Naive B cell (primary cell): ENCODE data around the gene CD69. TPM values are rescaled to one million over a fixed set of nuclear protein-coding genes. Genes with fewer than 3 reads are reported as not detected.
A peak's percentile ranks its signal among the peaks of the same experiment; 100 is the strongest.

Experiments used
- ATAC-seq, 2 donors: fragments of 150-1000 bp; cut with Tn5 transposase; 2 replicates each; pipeline ENCODE4 v1.10.0; 2021; ENCODE audit warnings: low read depth in 2 of 2, mild to moderate bottlenecking in 2 of 2, moderate library complexity in 2 of 2
- DNase-seq: peaks from one replicate; pipeline ENCODE4 v3.0.0; 2022
- H3K27ac Mint-ChIP-seq, 6 donors: one replicate each; pipeline ENCODE4 v1.8.0; 2020 to 2022; ENCODE audit warnings: mild to moderate bottlenecking in 6 of 6, mixed read lengths in 6 of 6, moderate library complexity in 5 of 6, inconsistent platforms in 2 of 6
- H3K27me3 Mint-ChIP-seq, 3 donors: one replicate each; pipeline ENCODE4 v1.8.0; 2021 to 2022; ENCODE audit warnings: mixed read lengths in 3 of 3, mild to moderate bottlenecking in 1 of 3
- H3K36me3 Mint-ChIP-seq, 2 donors: one replicate each; pipeline ENCODE4 v1.8.0; 2020 to 2022; ENCODE audit warnings: mixed read lengths in 2 of 2, inconsistent platforms in 1 of 2, mild to moderate bottlenecking in 1 of 2
- H3K4me1 Mint-ChIP-seq, 3 donors: one replicate each; pipeline ENCODE4 v1.8.0; 2020 to 2022; ENCODE audit warnings: mixed read lengths in 3 of 3, inconsistent platforms in 1 of 3, mild to moderate bottlenecking in 1 of 3, moderate library complexity in 1 of 3
- H3K4me3 Mint-ChIP-seq, 8 donors: one replicate each; pipeline ENCODE4 v1.8.0; 2020 to 2022; ENCODE audit warnings: mild to moderate bottlenecking in 8 of 8, mixed read lengths in 8 of 8, moderate library complexity in 8 of 8, inconsistent platforms in 2 of 8
- H3K9me3 Mint-ChIP-seq, 7 donors: one replicate each; pipeline ENCODE4 v1.8.0; 2020 to 2022; ENCODE audit warnings: mixed read lengths in 7 of 7, mild to moderate bottlenecking in 5 of 7, inconsistent platforms in 2 of 7, moderate library complexity in 1 of 7
- polyA plus RNA-seq, 6 donors: library from polyadenylated mRNA; unstranded; fragments of 300-500 nt; fragmentation: Illumina TruSeq; gene quantifications; one replicate each; pipeline ENCODE4 v1.2.3, GENCODE V29; 2021; ENCODE audit warnings: low read depth in 6 of 6

The CD69 gene
- polyA plus RNA-seq, 6 donors from 2014 or later = 814 to 1,329 (median 1,116) TPM

DNA sequence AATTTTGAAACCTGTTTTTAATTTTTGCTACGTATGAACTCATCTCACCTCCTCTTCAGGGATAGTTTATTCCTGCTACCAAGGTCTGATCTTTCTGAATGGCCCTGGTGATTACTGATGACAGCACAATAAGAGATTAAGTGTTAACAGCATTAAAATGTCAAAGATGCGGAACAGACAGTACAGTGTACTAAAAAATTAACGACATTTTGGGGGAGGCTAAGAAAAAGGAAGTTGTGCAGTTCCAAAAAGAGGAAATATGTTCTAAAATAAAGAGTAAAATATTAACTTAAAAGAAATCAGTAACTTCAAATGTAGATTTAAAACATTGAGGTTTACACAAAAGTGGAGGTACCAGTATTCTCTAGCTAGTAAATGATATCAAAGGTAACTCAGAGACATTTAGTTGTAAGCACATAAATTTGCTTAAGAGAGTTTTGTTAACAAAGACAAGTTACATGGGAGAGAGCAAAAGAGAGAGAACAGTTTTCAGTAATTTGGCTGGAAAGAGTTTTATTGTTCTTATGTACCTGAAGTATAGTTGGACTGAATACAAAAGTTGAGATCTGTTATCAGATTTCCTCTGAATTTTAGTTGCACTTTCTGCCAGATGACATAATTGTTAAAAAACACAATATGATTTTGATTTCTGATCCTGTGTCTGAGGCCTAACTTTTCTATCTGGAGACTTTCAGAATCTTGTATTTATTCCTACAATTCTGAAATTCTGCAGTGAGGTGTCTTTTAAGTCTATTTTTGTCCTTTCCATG lies 23.6 kb downstream of the CD69 start:
- peak overlapping the region; percentile 34 to 95 (median 90) for H3K27ac Mint-ChIP-seq
- peaks cover 0 to 9% (median 0%) of the 10 kb centered on the region in 7 donors for H3K9me3 Mint-ChIP-seq
- ATAC-seq (peak; percentile 53 to 54), DNase-seq (peak; percentile 53)
- H3K27me3 Mint-ChIP-seq = no peaks in the 10 kb centered on the region
- peaks cover 51 to 79% (median 54%) of the 10 kb centered on the region in 3 donors for H3K4me1 Mint-ChIP-seq
- peak overlapping the region; percentile 8 to 85 (median 65) for H3K4me3 Mint-ChIP-seq
- H3K36me3 Mint-ChIP-seq = no peaks in the 10 kb centered on the region

DNA sequence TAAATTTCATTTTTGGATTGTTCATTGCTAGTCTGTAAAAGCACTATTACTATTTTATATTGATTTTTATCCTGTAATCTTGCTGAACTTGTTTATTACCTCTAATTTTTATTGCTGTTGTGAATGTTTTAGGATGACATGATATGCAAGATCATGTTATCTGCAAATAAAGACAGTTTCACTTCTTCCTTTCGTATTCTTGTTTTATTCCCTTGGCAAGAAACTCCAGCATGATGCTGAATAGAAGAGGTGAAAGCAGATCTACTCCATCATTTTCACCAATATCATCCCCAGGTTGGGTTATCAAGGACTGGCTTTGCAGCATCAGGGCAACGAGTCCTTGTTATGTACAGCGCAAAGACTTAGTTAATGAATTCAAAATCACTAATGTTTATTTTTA lies 25.1 kb downstream of the CD69 start:
- H3K9me3 Mint-ChIP-seq = peaks cover 0 to 9% (median 0%) of the 10 kb centered on the region in 7 donors
- H3K27ac Mint-ChIP-seq = peak overlapping the region in 4 of 6 donors; percentile 15 to 92 (median 54)
- no peaks in the 10 kb centered on the region for H3K36me3 Mint-ChIP-seq
- DNase-seq (no peak), ATAC-seq (no peak)
- H3K27me3 Mint-ChIP-seq = no peaks in the 10 kb centered on the region
- peaks cover 42 to 86% (median 56%) of the 10 kb centered on the region in 3 donors for H3K4me1 Mint-ChIP-seq
- peak overlapping the region in 4 of 8 donors; percentile 5 to 80 (median 60) for H3K4me3 Mint-ChIP-seq

DNA sequence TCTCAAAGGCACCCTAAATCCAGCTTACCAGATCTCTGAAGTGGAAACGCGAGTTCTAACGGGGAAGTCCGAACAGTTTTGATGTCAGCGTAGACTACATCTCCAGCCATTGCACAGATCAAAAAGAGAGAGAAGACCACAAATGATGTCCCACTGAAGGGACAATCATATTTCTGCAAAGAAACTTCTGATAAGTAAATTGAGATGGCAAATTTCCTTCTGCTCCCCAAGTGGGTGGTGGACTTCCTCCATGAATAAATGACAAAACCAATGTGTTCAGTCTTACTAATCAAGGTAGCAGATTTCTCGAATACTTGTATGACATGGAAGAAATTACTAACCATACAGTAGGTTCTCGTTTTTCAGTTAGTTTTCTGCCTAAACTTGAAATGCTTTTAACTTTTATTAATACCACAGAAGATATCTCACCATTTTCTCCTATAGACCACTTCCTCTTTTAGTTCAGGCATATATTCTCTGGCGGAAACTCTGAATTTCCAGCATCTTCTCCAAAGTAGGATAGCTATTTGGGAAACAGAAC lies 27.7 kb downstream of the CD69 start, which contains the start of gene CLECL1:
TSS of gene CLECL1 (minus strand) at position 177 of the 541 bp plus-strand sequence.
- Mint-ChIP-seq H3K4me3 (peak within 1 kb of the TSS; percentile 63 to 89 (median 76)), H3K4me1 (peaks cover 29 to 77% (median 48%) of the 10 kb centered on the region in 3 donors), H3K9me3 (peaks cover 0 to 2% (median 0%) of the 10 kb centered on the region in 7 donors), H3K27me3 (no peaks in the 10 kb centered on the region), H3K36me3 (no peaks in the 10 kb centered on the region), H3K27ac (peak within 1 kb of the TSS; percentile 52 to 95 (median 90))
- ATAC-seq (peak; percentile 23 to 40), DNase-seq (peak; percentile 35)

DNA sequence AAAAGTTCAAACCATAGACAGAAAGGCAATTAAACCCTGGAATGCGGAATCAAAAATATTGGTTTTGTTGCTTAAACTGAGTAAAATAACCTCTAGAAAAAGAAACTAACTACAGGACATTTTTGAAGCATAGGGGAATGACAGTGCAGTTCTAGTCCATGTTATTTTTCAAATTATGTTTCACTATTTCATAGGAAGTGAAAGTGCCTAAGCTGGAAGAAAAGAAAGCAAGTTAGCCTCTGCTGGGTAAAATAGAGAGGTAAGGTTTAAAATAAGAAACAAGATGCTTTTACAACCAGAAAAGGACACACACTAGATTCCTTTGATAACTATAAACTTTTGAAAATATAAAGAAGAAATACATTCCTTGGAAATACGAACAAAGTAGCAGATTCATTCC lies 28.9 kb downstream of the CD69 start:
- H3K4me3 Mint-ChIP-seq = peak overlapping the region; percentile 63 to 89 (median 74)
- H3K36me3 Mint-ChIP-seq = no peaks in the 10 kb centered on the region
- H3K4me1 Mint-ChIP-seq = peaks cover 27 to 68% (median 41%) of the 10 kb centered on the region in 3 donors
- H3K9me3 Mint-ChIP-seq = peaks cover 0 to 2% (median 0%) of the 10 kb centered on the region in 7 donors
- ATAC-seq = peak; percentile 77 to 89
- H3K27ac Mint-ChIP-seq = peak overlapping the region; percentile 73 to 91 (median 84)
- peak; percentile 46 for DNase-seq
- no peaks in the 10 kb centered on the region for H3K27me3 Mint-ChIP-seq

GRCh38 chr12:9731393-9731792 lies 29.3 kb downstream of the CD69 start:
- Mint-ChIP-seq H3K27me3 (no peaks in the 10 kb centered on the region), H3K9me3 (peaks cover 0 to 2% (median 0%) of the 10 kb centered on the region in 7 donors), H3K4me3 (peak overlapping the region; percentile 53 to 89 (median 74)), H3K36me3 (no peaks in the 10 kb centered on the region), H3K4me1 (peaks cover 23 to 64% (median 37%) of the 10 kb centered on the region in 3 donors), H3K27ac (peak overlapping the region; percentile 73 to 91 (median 86))
- ATAC-seq (no peak), DNase-seq (no peak)

DNA sequence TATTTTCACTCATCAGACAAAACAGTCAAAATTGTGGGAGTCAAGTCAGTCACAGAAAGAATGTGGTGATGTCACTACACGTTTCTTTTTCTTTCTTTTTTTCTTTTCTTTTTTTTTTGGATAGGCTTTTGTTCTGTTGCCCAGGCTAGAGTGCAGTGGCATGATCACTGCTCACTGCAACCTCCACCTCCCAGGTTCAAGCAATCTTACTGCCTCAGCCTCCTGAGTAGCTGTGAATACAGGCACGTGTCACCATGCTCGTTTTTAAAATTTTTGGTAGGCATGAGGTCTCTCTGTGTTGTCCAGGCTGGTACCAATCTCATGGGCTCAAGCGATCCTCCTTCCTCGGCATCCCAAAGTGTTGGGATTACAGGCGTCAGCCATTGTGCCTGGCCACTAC lies 30.1 kb downstream of the CD69 start:
- Mint-ChIP-seq H3K27me3 (no peaks in the 10 kb centered on the region), H3K36me3 (no peaks in the 10 kb centered on the region), H3K4me1 (peaks cover 18 to 59% (median 29%) of the 10 kb centered on the region in 3 donors), H3K27ac (peak overlapping the region in 4 of 6 donors; percentile 20 to 86 (median 82)), H3K9me3 (no peaks in the 10 kb centered on the region), H3K4me3 (peak overlapping the region in 7 of 8 donors; percentile 33 to 86 (median 63))
- ATAC-seq (no peak), DNase-seq (no peak)

DNA sequence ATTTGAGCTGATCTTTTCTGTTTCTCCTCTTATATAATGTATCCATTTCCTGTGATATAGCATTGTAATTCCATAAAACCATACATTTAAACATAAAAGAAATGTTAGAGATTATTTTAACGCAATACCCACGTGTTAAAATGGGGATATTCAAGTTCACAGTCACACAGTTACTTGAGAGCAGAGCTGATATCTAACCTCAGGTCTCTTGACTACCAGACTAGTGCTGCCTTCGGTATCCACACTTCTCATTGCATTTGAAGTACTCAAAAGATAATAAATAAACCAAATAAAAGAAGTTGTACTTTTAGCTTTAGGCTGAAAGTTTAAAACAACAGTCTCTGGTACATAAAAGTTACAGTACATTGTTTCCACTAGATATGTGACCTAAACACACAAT lies 30.7 kb downstream of the CD69 start:
- H3K4me3 Mint-ChIP-seq = peak overlapping the region in 4 of 8 donors; percentile 34 to 61 (median 48)
- H3K4me1 Mint-ChIP-seq = peaks cover 17 to 59% (median 26%) of the 10 kb centered on the region in 3 donors
- ATAC-seq = no peak
- peak overlapping the region in 3 of 6 donors; percentile 7 to 86 (median 49) for H3K27ac Mint-ChIP-seq
- H3K27me3 Mint-ChIP-seq = no peaks in the 10 kb centered on the region
- no peaks in the 10 kb centered on the region for H3K9me3 Mint-ChIP-seq
- DNase-seq = no peak
- H3K36me3 Mint-ChIP-seq = no peaks in the 10 kb centered on the region

- no peaks in the 10 kb centered on the region for H3K9me3 Mint-ChIP-seq
- peak overlapping the region in 2 of 6 donors; percentile 39 to 86 for H3K27ac Mint-ChIP-seq
- H3K36me3 Mint-ChIP-seq = no peaks in the 10 kb centered on the region
- no peaks in the 10 kb centered on the region for H3K27me3 Mint-ChIP-seq
- peak overlapping the region in 1 of 8 donors; percentile 61 for H3K4me3 Mint-ChIP-seq
- H3K4me1 Mint-ChIP-seq = peaks cover 22 to 55% (median 26%) of the 10 kb centered on the region in 3 donors
- ATAC-seq = no peak
- DNase-seq = no peak
These were observed 31.6 kb downstream of the CD69 start for GRCh38 chr12:9729082-9729481.

DNA sequence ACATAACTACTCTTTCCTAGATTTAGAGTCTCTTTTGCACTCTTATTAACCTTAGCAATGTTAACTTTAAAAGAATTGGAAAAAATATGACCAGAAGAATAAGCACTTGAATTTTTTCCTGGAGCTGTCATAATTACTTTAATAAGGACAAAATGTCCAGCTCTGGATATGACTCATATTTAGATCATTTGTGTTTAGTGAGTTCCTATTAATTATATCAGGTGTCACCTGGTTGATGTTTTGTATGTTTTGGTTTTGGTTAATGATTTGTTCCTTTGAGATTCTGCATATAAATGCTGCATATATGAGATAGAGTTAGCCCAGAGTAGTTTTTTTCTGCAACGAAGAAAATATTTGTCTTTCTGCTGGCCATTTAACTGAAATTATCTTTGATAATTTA lies 32.9 kb downstream of the CD69 start:
- no peaks in the 10 kb centered on the region for H3K36me3 Mint-ChIP-seq
- peak overlapping the region in 3 of 6 donors; percentile 4 to 51 (median 24) for H3K27ac Mint-ChIP-seq
- H3K27me3 Mint-ChIP-seq = no peaks in the 10 kb centered on the region
- no peaks in the 10 kb centered on the region for H3K9me3 Mint-ChIP-seq
- DNase-seq (no peak), ATAC-seq (no peak)
- H3K4me3 Mint-ChIP-seq = peak overlapping the region in 2 of 8 donors; percentile 31 to 35
- peaks cover 23 to 57% (median 28%) of the 10 kb centered on the region in 3 donors for H3K4me1 Mint-ChIP-seq

DNA sequence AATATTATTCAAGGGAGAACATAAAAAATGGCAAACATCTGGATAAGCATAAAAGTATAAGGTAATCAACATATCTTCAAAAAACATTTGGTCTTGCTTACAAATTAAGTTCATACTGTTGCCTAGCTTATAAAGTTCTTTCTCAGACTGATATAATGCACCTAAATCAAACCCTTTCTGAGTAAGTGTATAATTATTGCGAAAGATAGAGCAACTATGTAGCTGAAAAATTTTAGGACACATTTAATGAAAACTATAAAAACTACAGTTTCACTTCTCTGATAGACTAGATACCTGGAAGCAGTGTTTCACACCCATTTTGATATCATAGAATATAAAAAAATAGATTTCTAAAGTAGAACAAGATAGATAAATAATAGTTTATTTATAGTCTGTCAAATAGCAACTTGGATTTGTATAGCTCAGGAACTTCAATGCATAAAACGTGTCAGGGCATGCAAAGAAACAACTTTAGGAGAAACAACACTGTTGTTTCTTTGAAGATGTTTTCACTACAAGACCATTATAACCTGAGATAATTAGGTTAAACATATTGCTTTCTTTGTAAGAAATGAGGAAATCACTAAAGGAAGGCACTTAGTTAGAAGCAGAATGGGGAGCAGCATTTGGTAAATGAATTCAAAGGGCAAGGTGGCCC lies 35.4 kb downstream of the CD69 start:
- ATAC-seq (no peak), DNase-seq (no peak)
- Mint-ChIP-seq H3K27ac (peak overlapping the region in 1 of 6 donors; percentile 33), H3K4me1 (peaks cover 36 to 56% (median 37%) of the 10 kb centered on the region in 3 donors), H3K27me3 (no peaks in the 10 kb centered on the region), H3K4me3 (peak overlapping the region in 1 of 8 donors; percentile 6), H3K9me3 (no peaks in the 10 kb centered on the region), H3K36me3 (no peaks in the 10 kb centered on the region)

DNA sequence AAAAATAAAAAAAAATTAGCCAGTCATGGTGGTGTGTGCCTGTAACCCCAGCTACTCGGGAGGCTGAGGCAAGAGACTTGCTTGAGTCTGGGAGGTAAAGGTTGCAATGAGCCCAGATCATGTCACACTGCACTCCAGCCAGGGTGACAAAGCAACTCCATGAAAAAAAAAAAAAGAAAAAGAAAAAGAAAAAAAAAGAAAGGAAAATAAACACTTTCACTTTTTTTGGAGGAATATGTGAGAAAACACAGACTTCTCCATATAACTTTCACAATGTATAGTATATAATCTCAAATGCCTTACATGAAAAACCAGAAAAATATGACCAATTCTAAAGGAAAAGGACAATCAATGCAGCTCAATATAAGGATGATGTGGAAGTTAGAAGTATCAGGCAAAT lies 36.7 kb downstream of the CD69 start:
- Mint-ChIP-seq H3K4me3 (peak overlapping the region in 4 of 8 donors; percentile 7 to 68 (median 23)), H3K36me3 (no peaks in the 10 kb centered on the region), H3K4me1 (peaks cover 47 to 62% (median 49%) of the 10 kb centered on the region in 3 donors), H3K27me3 (no peaks in the 10 kb centered on the region), H3K9me3 (no peaks in the 10 kb centered on the region), H3K27ac (peak overlapping the region; percentile 49 to 97 (median 86))
- DNase-seq (no peak), ATAC-seq (no peak)

DNA sequence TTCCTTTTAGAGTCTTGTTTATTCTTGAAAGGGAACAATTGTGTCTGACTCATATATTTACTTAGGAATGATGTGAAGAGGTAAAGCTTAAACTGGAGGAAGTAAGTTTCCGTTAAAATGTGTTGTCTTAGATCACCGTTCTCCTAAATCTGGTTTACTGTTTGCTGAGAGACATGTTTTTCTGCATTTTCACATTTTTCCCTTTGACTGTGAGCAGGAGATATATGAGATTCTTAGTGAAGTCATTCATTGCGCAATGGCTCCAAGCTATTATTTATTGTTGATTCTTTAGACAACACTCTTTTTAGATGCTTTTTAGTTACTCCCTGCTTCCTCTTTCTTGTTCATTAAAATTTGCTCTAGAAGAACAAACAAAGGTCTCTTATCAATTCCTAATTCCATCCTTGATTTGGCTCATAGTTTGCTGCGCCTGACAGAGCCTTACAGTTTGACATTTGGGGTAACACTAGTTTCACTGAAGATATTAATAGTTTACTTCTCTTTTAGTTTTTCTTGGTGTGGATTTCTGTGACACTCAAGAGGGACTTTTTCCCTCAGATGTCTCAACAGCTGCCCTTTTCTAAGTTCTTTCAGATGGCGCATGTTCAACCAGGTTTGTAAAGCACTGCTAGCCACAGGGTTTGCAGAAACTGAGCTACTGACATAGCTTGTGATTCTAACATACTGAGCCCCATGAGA lies 39.2 kb downstream of the CD69 start:
- peak overlapping the region; percentile 48 to 91 (median 66) for H3K4me3 Mint-ChIP-seq

More for the DNA sequence above, 39.2 kb downstream of the CD69 start:
- Mint-ChIP-seq H3K27ac (peak overlapping the region; percentile 93 to 98 (median 96)), H3K4me1 (peaks cover 61 to 85% (median 66%) of the 10 kb centered on the region in 3 donors), H3K27me3 (no peaks in the 10 kb centered on the region), H3K9me3 (no peaks in the 10 kb centered on the region), H3K36me3 (peaks cover 0 to under 1% of the 10 kb centered on the region in 2 donors)
- DNase-seq (peak; percentile 72), ATAC-seq (peak; percentile 91 to 93)
